AG20443 (cell line): Measurements from ENCODE around the gene COL19A1.

Experiments
- DNase-seq: peaks from one replicate; pipeline ENCODE4 v3.0.0; 2012; ENCODE audit warnings: low spot score, mixed read lengths

The COL19A1 gene

DNA sequence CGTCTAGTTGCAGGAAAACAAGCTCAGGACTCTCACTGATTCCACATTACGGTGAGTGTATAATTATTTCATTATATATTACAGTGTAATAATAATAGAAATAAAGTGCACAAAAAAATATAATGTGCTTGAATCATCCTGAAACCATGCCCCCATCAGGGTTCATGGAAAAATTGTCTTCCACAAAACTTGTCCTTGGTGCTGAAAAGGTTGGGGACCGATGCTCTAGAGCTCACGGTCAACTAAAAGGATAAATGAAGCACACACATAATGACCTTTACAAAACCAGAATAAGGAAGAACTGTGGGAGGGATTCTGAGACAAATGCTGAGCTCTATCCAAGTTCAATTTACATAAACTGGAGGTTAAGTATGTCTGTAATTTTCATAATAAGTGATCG is 194.3 kb downstream of the COL19A1 start:
- DNase-seq, result no peak

DNA sequence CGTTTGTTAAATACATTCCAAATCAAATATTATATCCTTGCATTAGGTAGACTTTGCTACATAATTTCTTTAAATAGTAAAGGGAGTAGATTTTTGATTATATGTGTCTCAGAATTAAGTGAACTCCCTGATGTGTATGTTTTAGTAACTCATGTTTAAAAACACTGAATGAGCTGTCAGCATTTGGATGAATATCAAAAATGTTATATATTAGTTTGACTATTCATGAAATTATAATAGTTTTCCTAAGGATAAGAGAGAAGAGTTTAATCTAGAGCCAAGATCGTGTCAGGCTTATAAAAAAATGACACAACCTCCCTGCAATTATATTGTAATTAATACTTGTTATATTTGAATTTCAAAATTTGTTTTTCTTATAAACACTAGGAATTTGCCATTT is 195.2 kb downstream of the COL19A1 start:
- no peak for DNase-seq

DNA sequence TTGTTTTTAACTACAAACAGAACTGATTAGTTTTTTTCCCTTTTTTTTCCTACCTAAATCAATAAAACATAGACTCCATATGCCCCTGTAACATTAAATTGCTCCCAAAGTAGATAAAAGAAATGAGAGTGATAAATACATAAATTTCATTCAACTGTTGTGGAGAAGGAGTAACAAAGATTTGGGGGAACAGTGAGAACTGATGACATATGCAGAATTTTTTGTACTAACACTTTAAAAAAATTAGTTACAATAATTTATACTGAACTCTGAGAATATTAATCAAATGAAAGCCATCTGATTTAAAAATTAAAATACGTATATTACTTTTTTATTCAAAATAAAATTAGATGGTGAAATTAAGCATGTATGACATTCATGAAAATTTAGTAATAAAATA is 195.7 kb downstream of the COL19A1 start:
- DNase-seq, result no peak

GRCh38 chr6:70072540-70073179 is 206.3 kb downstream of the COL19A1 start:
- DNase-seq, result no peak

- no peak for DNase-seq
Observed at GRCh38 chr6:70073637-70074036, 207.3 kb downstream of the COL19A1 start.

GRCh38 chr6:70079241-70079640 is 212.9 kb downstream of the COL19A1 start:
- DNase-seq, result no peak

DNA sequence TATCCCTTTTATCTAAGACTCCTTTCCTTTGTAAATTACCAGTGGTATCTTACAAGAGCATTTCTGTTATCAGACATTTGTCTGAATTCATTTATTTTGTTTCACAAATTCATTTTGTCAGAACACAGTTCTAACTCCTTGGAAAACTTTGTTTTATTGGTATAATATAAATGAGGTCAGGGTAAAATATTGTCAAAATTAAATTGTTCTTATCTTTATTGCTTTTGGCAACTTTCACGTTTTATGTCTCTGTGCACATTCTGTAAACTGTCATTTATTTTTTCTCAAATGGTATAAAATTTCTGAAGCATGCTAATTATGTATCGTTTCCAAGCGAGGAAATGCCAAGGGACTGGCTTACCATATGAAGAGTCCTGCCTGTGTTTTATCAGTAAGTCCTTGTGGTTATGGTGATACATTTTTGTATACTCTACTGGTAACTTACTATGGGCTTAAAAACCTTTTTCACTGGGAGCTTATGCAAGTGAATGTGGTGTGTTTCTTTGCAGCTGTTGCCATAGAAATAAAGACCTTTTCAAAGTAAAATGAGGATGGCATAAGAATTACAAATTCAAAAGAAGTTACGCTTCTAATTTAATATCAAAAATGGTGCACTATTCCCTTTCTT is 214.2 kb downstream of the COL19A1 start:
- DNase-seq, result no peak

- no peak for DNase-seq
Observed at GRCh38 chr6:70082830-70083229, 216.5 kb downstream of the COL19A1 start.

- DNase-seq, result no peak
Observed at GRCh38 chr6:70086806-70087205, 220.4 kb downstream of the COL19A1 start.

DNA sequence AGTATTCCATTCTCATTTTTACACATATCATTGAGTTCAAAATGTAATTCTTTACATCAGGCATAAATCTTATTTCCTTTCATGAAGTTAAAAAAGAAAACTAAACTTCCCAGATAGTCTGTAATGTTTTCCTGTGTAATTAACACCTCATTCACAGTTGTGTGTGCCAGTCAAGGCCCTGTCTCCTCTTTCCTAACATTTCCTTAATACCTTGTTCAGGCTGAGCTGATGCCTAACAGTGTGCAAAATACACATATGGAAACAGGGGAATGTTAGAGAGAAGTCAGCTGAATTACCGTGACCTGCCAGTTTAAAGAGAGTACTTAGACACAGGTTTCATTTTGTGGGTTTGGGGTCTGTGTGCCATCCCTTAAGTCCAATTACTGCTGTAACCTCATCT is 227.8 kb downstream of the COL19A1 start:
- DNase-seq, result no peak

- no peak for DNase-seq
Observed at GRCh38 chr6:70099732-70100131, 233.4 kb downstream of the COL19A1 start.

DNA sequence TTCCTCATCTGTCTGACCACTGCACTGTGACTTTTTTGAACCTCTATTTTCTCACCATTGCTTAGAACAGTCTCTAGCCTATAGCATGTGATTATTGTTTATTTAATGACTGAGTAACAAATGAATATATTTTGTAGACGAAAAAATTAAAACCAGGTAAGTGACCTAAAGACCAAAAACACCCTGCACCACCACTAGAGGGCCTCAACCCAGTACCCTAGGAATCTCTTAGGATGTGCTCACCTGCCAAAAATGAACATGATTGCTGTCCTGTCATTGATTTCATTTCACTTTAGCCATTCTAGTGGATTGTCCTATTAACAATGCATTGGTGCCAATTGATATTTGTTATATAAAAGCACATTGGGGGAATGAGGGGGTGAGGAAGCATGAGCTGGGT is 237.4 kb downstream of the COL19A1 start:
- DNase-seq, result peak; percentile 11

GRCh38 chr6:70107852-70108629 is 241.7 kb downstream of the COL19A1 start:
- DNase-seq, result peak; percentile 39

DNA sequence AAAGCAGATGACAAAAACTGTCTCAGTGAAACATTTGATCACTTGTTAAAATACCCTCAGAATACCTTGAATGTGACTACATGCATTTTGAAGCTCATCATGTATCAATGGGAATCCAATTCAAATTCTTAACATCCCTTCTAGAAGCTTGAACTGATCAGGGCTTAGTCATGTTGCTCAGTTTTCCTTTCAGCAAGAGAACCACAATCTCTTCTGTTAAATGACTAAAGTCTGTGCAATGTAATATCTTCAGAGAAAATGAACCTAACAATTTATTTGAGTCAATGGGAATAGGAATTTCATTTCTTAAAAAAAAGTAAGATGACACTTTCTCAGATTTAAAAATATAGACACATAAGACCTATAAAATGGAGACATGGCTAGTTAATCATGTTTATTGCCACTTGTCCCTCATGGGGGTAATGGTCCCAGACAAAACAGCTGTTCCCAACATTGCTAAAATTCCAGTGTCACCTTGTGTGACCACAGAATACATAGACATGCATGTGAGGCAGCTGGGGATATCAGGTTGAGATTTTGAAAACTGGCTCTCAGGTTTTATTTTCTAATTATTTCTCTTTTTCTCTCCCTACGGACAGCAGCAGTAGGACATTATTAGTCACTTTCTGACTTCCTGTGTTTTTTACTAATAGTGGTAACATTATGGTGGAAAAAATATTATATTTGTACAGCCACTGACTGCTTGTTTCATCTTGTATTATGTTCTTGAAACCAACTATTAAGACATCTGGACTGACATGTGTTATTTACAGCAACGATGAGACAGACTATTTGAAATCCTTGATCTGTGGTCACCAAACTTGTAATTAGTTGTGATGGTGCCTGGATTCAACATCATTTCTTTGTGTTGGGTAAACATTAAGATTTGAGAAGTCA is 244.0 kb downstream of the COL19A1 start:
- peak; percentile 12 for DNase-seq

GRCh38 chr6:70111737-70112136 is 245.4 kb downstream of the COL19A1 start:
- DNase-seq, result no peak

GRCh38 chr6:70112716-70113115 is 246.4 kb downstream of the COL19A1 start:
- no peak for DNase-seq

DNA sequence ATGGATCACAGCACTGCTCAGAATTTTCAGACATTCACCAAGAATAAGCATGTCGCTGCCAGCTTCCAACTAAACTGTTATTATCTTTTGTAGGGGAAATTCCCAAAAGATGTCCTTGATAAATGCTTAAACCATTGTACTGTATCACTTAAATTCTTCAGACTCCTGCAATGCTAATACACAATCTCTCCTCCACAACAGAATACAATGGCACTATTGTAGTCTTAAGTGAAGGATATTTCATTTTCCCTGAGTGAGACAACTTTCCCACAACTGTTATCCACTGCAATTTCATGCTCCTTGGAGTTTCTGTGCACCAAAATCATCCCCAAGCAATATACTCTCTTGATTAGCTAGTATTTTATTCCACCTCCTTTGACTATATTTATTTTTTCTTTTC is 246.8 kb downstream of the COL19A1 start:
- no peak for DNase-seq

GRCh38 chr6:70118670-70119069 is 252.3 kb downstream of the COL19A1 start:
- no peak for DNase-seq

GRCh38 chr6:70119218-70119835 is 253.0 kb downstream of the COL19A1 start:
- no peak for DNase-seq

DNA sequence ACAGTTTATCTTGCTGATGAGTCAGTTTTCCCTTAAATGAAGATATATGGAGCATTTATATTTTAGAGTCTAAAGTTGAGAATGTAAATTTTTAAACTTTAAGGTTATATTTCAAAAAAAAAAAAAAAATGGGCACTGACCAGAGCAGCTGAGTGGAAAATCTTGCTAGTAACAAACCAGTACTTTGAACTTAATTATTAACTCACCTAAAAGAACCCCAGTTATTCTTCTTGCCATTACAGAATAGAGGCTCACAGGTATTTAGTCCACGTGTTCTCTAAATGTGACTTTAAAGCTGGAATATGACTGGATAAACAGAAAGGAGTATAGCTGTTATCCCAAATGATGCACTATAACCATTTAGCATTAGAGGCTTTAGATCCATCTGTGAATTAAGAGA is 258.1 kb downstream of the COL19A1 start:
- DNase-seq, result no peak

GRCh38 chr6:70124882-70125545 is 258.7 kb downstream of the COL19A1 start:
- peak; percentile 70 for DNase-seq
